Urothelium cell line (cell line): Measurements from ENCODE around the gene AKT3.
A peak's percentile ranks its signal among the peaks of the same experiment; 100 is the strongest.
"Not testable (repeated sequence)": the region's sequence is repeated elsewhere in the genome, so short reads cannot be mapped to it uniquely, and the experiment has no call there.

Experiments
- DNase-seq: peaks from one replicate; pipeline ENCODE4 v3.0.0; 2011; ENCODE audit warnings: low spot score, mixed read lengths
- FAIRE-seq: peaks from 2 replicates; lab custom pipeline; 2011; peaks lifted over from hg19 to GRCh38; lab: Jason Lieb, UNC

AKT3 gene

GRCh38 chr1:243628476-243628907 lies 221.6 kb downstream of the AKT3 start:
- DNase-seq (no peak), FAIRE-seq (no peak)

DNA sequence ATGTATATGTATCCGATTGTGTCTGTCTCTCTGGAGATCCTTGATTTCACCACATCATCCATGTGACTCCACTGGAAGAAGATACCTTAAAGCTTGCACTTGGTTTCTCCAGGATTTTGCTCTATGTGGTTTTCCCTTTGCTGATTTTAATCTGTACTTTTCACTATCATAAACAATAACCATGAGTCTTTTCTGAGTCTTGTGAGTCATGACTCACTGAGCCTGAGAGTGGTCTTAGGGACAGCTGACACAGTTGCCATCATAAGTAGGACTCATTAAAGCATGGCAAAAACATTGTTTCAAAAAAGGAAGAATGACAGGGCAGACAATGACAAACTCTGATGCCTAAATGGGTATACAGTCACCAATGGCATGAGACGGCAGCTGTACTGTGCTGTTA lies 226.2 kb downstream of the AKT3 start:
- FAIRE-seq (no peak), DNase-seq (no peak)

- DNase-seq: no peak
- no peak for FAIRE-seq
Observed at GRCh38 chr1:243621973-243622372, 228.1 kb downstream of the AKT3 start.

DNA sequence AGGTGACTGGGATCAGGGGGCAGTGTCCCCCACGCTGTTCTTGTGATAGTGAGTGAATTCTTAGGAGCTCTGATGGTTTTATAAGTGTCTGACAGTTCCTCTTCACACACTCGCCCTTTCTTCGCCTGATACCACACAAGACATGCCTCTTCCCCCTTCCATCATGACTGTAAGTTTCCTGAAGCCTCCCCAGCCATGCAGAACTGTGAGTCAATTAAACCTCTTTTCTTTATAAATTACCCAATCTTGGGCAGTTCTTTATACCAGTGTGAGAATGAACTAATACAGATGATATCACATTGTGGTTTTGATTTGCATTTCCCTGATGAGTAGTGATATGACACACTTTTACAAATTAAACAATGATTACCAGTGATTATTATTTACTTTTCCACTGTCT lies 229.9 kb downstream of the AKT3 start:
- DNase-seq (no peak), FAIRE-seq (no peak)

DNA sequence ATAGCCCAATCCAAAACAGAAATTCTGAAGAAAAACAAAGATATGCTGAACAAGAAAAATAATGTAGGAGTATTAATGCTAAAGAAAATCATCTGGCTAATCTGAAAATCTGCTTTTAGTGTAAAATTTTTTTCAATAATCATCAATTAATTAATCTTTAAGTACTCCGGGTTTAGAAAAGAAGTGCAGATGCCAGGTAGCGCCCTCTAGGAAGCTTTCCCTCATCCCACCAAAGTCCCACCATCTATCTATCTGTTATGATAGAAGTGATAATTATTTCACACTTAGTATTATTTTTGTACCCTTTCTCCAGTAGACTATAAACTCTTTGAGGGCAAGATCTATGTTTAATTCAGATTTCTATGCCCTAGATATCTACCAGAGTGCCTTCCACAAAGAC lies 240.3 kb downstream of the AKT3 start:
- FAIRE-seq (no peak), DNase-seq (no peak)

GRCh38 chr1:243605604-243606003 lies 244.4 kb downstream of the AKT3 start:
- FAIRE-seq (no peak), DNase-seq (no peak)

DNA sequence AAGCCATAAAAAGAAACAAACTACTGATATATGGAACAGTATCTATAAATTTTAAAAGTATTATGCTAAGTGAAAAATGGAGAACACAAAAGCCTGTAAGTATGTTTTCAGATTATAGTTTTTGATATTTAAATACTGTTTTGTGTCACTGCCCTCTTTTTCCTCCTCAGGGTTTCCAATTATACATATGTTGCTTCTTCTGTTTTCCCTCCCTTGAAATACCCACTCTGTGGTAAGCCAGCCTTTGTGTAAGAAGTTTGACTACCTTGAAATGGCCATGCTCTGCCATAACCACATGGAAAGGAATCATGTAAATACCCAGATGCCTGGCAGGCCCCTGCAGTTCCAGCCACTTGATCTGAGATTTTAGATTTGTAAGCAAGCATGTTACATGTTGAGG lies 248.3 kb downstream of the AKT3 start:
- DNase-seq (no peak), FAIRE-seq (no peak)

GRCh38 chr1:243598433-243598832 lies 251.6 kb downstream of the AKT3 start:
- DNase-seq (peak; percentile 57), FAIRE-seq (no peak)

- FAIRE-seq (no peak), DNase-seq (no peak)
Observed at GRCh38 chr1:243597383-243597782, 252.7 kb downstream of the AKT3 start.

- FAIRE-seq (no peak), DNase-seq (peak; percentile 38)
Observed at GRCh38 chr1:243596431-243597062, 253.5 kb downstream of the AKT3 start.

- FAIRE-seq (no peak), DNase-seq (no peak)
Observed at GRCh38 chr1:243595527-243596210, 254.4 kb downstream of the AKT3 start.

GRCh38 chr1:243594455-243594854 lies 255.6 kb downstream of the AKT3 start:
- no peak for DNase-seq
- FAIRE-seq: no peak

GRCh38 chr1:243589286-243589685 lies 260.8 kb downstream of the AKT3 start:
- not testable (repeated sequence) for DNase-seq, FAIRE-seq

DNA sequence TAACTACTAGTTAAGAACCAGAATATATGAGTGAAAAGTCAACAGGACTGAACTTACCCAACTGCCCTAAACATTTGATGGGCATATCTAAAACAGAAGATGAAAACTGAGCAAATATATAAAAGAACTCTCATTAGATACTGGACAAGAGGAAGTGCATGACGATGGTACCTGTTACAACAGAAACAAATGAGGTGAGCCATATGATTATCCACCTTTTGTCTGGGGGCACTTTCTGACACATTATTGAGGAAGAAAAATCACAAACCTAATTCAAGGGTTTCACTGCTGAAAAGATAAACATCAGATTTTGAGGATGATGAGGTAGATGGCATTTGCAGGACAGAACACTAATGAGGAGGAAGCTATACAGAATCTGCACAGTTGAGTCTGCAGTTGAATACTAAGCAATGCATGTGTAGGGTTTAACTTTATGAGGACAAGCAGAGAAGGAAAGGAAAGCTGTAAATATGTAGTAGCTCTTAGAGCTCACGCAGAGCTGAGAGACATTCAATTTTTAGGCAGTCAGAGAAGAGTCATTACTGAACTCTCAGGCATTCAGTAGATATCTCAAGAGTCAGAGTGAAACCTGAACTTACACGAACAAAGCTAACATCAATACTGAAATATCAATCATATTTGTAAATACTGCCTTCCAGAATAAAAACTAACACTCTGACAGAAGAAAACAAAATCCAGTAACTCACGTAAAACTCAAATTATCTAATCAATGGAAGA lies 262.1 kb downstream of the AKT3 start:
- no peak for DNase-seq
- FAIRE-seq: no peak

- no peak for DNase-seq
- no peak for FAIRE-seq
Observed at GRCh38 chr1:243587285-243587684, 262.8 kb downstream of the AKT3 start.

GRCh38 chr1:243585982-243586381 lies 264.1 kb downstream of the AKT3 start:
- no peak for DNase-seq
- FAIRE-seq: no peak

DNA sequence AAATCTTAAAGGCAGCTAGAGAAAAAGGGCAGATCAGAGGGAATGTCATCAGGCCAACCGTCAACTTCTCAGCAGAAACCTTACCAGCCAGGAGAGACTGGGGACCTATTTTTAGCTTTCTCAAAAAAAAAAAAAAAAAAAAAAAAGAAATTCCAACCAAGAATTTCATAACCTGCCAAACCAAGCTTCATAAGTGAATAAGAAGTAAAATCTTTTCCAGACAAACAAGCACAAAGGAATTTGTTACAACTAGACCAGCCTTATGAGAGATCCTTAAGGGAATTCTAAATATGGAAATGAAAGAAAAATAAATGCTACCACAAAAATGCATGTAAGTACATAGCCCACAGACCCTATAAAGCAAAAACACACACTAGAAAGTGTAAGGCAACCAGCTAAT lies 267.7 kb downstream of the AKT3 start:
- DNase-seq (no peak), FAIRE-seq (no peak)

GRCh38 chr1:243580984-243581383 lies 269.1 kb downstream of the AKT3 start:
- FAIRE-seq (no peak), DNase-seq (no peak)

DNA sequence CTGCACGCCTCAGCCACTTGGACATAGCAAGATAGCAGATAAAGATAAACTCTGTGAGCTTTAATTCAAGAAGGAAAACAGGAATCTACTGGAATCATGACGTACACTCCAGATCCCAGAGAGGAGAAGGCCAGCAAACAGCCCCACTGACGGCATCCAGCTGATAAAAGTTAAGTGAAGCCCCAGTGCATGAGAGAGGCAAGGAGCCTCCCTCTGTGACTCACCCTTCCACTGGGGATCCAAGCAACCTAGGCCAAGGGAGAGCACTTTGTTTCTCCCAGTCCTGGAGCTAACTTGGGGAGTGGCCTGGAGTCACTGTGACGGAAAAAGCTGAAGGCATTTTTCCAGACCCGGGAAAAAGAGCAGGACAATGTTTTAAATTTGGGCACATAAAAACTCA lies 270.0 kb downstream of the AKT3 start:
- DNase-seq (no peak), FAIRE-seq (no peak)

DNA sequence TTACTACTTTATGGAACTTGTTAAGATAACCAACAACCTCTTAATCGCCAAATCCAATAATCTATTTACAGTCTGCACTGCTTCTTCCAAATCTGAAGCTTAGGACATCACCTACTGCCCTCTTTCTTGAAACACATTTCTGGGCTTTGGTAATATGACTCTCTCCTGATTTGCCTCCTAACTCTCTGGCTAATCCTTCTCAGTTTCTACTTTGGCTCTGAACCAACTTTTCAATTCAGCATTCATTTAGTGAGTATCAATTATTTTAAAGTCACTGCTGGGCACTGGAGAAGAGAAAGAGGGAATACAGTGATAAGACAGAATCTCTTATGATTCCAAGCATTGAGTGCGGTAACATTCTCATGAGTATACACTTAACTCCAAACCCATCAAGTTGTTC lies 275.0 kb downstream of the AKT3 start:
- DNase-seq (no peak), FAIRE-seq (no peak)

- FAIRE-seq (no peak), DNase-seq (no peak)
Observed at GRCh38 chr1:243572940-243573339, 277.1 kb downstream of the AKT3 start.

DNA sequence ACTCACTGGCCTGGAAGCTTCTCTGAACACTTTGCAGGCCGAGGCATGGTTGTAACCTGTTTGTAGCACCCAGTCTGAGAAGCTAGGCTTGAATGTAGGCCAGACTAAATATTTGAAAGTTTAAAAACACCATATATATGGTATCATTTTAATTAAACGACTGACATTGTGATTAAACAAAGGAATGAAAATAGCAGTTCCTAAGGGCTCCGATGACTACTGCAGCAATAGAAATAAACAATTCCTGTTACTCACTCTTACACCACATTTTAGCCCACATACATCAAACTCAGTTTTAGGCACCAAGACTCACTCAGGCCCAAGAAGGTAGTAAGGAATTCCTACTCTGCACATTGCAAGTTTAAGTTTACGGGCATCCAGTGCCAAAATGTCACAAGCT lies 281.2 kb downstream of the AKT3 start:
- no peak for DNase-seq
- no peak for FAIRE-seq
